Kidney epithelial cell (primary cell): Measurements from ENCODE around the gene PEPD. TPM values are rescaled to one million over a fixed set of nuclear protein-coding genes. Genes with fewer than 3 reads are reported as not detected.

Experiments used
- DNase-seq: peaks from one replicate; pipeline ENCODE4 v3.0.0-alpha.2; 2010; ENCODE audit warnings: low read depth
- H3K27me3 ChIP-seq: 2 replicates; pipeline ENCODE4 v1.6.0; 2011; ENCODE audit warnings: low read length; ENCODE audit not compliant: control insufficient read depth, insufficient read depth
- H3K36me3 ChIP-seq: 2 replicates; pipeline ENCODE4 v1.5.1; 2011; ENCODE audit warnings: low read length; ENCODE audit not compliant: control insufficient read depth, insufficient read depth
- H3K4me3 ChIP-seq: 2 replicates; pipeline ENCODE4 v1.5.1; 2011; ENCODE audit warnings: low read depth, mild to moderate bottlenecking, control low read depth, low read length
- total RNA-seq: library from RNA; depleted of rRNA; stranded (reverse); fragments of >200 nt; gene quantifications from 2 replicates; pipeline ENCODE4 v1.2.3, GENCODE V29; 2015
- TF ChIP-seq, protein P1 (sequence below): IDR thresholded peaks from 2 replicates; pipeline ENCODE4 v1.5.1; 2011; ENCODE audit warnings: mild to moderate bottlenecking, moderate library complexity, low read length, control low read depth, inconsistent platforms; ENCODE audit not compliant: insufficient read depth, poor library complexity, severe bottlenecking

The PEPD gene
- total RNA-seq, 1 donor from 2014 or later = 88.6 TPM

DNA sequence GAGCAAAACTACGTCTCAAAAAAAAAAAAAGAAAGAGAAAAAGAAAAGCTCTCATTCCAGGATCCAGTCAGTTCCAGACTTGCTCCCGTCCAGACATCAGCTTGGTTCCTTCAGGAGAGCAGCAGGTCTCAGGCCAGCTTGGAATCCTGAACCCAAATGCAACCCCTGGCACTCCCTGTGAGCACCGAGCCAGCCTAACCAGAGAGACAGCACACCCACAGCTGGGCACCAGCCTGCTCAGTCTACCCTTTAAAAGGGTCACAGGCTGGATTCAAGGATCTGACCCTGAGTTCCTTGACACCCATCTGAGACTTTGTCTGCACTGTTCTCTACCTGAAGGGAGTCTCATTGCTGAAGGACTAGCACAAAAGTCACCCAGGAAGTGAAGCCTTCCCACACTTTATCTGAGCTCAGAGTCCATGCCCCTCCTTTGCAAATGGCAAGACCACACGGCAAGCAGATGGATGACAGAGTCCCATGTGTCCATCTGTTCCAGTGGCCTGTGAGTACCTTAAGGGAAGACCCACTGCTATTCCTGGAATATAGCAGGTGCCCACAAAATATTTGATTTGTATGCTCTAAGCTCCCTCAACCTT lies 1.4 kb downstream of the PEPD start:
- Histone ChIP-seq H3K4me3 (no peak overlapping the region), H3K27me3 (peaks cover 17% of the 10 kb centered on the region), H3K36me3 (no peaks in the 10 kb centered on the region)
- no peak for DNase-seq
- TF ChIP-seq, protein P1, sequence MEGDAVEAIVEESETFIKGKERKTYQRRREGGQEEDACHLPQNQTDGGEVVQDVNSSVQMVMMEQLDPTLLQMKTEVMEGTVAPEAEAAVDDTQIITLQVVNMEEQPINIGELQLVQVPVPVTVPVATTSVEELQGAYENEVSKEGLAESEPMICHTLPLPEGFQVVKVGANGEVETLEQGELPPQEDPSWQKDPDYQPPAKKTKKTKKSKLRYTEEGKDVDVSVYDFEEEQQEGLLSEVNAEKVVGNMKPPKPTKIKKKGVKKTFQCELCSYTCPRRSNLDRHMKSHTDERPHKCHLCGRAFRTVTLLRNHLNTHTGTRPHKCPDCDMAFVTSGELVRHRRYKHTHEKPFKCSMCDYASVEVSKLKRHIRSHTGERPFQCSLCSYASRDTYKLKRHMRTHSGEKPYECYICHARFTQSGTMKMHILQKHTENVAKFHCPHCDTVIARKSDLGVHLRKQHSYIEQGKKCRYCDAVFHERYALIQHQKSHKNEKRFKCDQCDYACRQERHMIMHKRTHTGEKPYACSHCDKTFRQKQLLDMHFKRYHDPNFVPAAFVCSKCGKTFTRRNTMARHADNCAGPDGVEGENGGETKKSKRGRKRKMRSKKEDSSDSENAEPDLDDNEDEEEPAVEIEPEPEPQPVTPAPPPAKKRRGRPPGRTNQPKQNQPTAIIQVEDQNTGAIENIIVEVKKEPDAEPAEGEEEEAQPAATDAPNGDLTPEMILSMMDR = no peak

DNA sequence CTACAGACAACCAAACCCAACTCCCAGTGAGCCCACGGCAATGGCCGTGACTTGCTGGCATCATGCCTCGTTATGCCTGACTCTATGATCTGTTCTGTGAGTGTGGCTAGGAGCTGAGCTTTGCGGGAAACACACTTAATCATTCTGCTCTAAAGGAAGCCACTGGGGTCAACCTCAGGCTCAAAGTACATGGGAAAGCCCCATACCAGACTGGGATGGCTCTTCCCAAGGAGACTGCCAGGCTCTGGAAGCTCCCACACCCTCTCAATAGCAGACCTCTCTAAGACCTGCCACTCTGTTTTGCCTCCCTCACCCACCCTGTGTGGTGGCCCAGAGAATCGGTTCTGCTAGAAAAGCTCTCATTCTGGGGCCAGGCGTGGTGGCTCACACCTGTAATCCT lies 2.2 kb downstream of the PEPD start:
- Histone ChIP-seq H3K4me3 (no peak overlapping the region), H3K36me3 (no peaks in the 10 kb centered on the region), H3K27me3 (peaks cover 12% of the 10 kb centered on the region)
- TF ChIP-seq, protein P1 = no peak
- no peak for DNase-seq

DNA sequence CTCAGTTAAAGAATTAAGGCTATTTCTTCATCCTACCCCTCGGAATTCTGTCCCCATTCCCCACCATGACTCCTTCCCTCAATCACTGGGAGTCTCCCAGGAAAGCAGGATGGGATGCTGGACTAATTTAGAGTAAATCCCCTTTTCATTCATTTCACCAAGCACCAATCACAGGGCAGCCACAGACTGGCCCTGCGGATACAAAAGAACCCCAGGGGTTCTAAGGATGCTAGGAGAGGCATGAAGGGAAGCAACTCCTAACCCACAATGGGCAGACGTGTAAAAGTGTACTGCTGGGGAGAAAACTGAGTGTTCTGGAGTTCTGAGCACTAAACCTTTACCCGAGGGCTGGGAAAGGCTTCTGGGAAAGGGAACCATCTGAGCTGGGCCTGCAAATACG lies 3.0 kb downstream of the PEPD start:
- no peak for DNase-seq
- TF ChIP-seq, protein P1 = no peak

DNA sequence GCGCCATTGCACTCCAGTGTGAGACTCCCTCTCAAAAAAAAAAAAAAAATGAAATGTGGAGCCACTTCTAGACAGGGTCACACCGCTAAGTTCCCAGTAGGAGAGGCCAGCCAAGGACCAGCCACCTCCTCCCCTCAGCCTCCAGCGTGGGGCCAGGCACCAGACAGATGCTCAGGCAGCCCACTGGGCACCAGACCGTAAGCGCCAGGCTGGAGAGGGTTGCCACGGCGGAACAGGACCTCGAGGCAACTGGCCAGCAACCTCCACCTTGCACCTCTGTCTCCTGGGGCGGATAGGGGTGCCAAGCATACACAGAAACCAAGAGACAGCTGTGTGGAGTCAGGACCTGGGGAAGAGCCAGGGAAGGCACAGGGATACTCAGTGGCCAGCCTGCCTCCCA lies 3.7 kb downstream of the PEPD start:
- H3K36me3 ChIP-seq = no peaks in the 10 kb centered on the region
- DNase-seq = no peak
- H3K4me3 ChIP-seq = no peak overlapping the region
- TF ChIP-seq, protein P1 = no peak
- H3K27me3 ChIP-seq = peaks cover 5% of the 10 kb centered on the region

More for the DNA sequence above, 3.0 kb downstream of the PEPD start:
- peaks cover 7% of the 10 kb centered on the region for H3K27me3 ChIP-seq
- no peaks in the 10 kb centered on the region for H3K36me3 ChIP-seq
- H3K4me3 ChIP-seq = no peak overlapping the region

DNA sequence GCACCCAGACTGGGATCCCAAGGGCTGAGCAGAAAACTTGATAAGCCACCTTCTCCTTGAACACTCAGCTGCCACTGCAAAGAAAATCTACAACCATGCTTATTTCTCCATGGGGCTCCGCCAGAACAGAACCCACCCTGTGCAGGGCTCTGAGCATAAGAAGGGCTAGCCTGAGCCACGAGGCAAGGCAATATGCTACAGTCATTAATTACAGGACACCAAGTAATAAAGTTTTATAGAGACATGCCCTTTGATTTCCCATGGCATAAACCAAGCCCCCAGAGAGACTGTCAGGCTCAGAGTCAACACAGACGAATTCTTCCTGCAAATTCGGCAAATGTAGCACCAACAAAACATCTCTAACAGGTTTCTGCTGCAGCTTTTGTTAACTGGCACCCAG lies 5.7 kb downstream of the PEPD start:
- H3K27me3 ChIP-seq = no peaks in the 10 kb centered on the region
- DNase-seq = no peak
- TF ChIP-seq, protein P1 = no peak
- H3K4me3 ChIP-seq = no peak overlapping the region
- no peaks in the 10 kb centered on the region for H3K36me3 ChIP-seq

DNA sequence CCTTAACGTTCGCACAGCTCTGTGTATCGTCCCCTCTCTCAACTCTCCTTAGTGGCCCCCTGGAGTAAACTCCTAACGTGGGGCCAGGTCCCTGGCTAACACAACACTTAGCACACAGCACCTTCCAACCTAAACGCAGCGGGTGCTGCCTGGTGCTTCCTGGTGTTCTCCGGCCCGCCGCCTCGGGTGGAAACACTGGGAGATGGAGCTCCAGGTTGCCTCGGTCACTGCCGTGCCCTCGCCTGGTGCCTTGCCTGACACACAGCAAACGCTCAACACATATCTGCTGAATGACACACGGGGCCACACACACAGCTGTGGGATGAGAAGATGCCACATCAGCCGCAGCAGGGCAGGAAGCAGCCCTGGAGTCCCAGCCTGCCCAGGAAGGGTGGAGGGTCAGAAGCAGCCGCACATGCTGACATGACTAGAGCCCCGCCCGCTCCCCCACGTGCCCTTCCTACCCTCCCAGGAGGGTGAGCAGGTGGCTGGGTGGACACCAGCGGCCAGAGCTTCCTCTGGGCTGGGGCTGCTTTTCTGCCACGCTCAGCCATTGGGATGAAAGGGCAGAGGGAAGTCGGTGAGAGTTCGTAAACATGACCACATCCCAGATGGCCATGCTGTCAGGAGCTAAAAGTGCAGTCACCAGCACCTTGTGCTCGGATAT lies 6.6 kb downstream of the PEPD start:
- no peaks in the 10 kb centered on the region for H3K27me3 ChIP-seq
- TF ChIP-seq, protein P1 = no peak
- no peaks in the 10 kb centered on the region for H3K36me3 ChIP-seq
- DNase-seq = no peak
- H3K4me3 ChIP-seq = no peak overlapping the region
